ENCODE measurements around the gene DDX59.

DNA sequence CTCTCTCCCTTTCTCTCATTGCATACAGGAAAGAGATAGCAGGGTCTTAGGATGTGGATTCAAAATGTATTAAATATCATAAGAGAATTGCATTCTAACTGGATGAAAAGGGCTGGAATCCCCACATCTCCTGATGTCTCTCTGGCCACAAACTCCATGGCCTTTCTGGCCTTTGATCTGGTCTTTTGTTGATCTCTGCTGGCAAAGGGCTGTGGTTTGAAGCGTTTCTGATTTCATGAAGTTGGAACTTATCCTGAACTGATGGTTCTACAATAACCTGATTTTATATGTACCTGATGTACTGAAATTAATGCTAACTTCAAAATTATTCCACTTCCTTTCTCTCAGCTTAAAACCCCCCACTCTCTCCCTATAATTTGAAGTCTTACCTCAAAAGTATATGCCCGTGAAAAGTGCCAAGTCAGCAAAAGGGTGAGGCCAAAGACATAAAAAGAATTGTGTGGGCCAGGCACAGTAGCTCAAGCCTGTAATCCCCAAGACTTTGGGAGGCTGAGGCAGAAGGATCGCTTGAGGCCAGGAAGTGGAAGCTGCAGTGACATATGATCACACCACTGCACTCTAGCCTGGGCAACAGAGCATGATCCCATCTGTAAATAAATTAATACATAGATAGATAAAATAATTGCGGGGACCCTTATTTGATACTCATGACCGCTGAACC, 42.7 kb downstream of the DDX59 start:
- TF ChIP-seq, protein P1, sequence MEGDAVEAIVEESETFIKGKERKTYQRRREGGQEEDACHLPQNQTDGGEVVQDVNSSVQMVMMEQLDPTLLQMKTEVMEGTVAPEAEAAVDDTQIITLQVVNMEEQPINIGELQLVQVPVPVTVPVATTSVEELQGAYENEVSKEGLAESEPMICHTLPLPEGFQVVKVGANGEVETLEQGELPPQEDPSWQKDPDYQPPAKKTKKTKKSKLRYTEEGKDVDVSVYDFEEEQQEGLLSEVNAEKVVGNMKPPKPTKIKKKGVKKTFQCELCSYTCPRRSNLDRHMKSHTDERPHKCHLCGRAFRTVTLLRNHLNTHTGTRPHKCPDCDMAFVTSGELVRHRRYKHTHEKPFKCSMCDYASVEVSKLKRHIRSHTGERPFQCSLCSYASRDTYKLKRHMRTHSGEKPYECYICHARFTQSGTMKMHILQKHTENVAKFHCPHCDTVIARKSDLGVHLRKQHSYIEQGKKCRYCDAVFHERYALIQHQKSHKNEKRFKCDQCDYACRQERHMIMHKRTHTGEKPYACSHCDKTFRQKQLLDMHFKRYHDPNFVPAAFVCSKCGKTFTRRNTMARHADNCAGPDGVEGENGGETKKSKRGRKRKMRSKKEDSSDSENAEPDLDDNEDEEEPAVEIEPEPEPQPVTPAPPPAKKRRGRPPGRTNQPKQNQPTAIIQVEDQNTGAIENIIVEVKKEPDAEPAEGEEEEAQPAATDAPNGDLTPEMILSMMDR (IDR thresholded peaks at IDR 0.05): no peak
- TF ChIP-seq POLR2AphosphoS5 (IDR thresholded peaks at IDR 0.05): no peak
- TF ChIP-seq POLR2A (IDR thresholded peaks at IDR 0.05): no peak

Data from prostate gland (tissue), 2 donors.